Stimulated activated naive CD8-positive, alpha-beta T cell treated with anti-CD3 and anti-CD28 coated beads, Interleukin-15, Interleukin-2, amounts not matched to agents 100 ng/mL and 50 ng/mL, for 24 hours (primary cell): ENCODE results near the gene SLC29A2.
A peak's percentile ranks its signal among the peaks of the same experiment; 100 is the strongest.

ENCODE experiments used
- H3K27ac Mint-ChIP-seq: one replicate; pipeline ENCODE4 v1.8.0; 2021; ENCODE audit warnings: mild to moderate bottlenecking, mixed read lengths
- H3K27me3 Mint-ChIP-seq: one replicate; pipeline ENCODE4 v1.8.0; 2021; ENCODE audit warnings: mixed read lengths
- H3K36me3 Mint-ChIP-seq: one replicate; pipeline ENCODE4 v1.8.0; 2021; ENCODE audit warnings: low read depth, mixed read lengths
- H3K4me1 Mint-ChIP-seq: one replicate; pipeline ENCODE4 v1.8.0; 2021; ENCODE audit warnings: low read depth, mixed read lengths
- H3K4me3 Mint-ChIP-seq: one replicate; pipeline ENCODE4 v1.8.0; 2021; ENCODE audit warnings: mild to moderate bottlenecking, mixed read lengths
- H3K9me3 Mint-ChIP-seq: one replicate; pipeline ENCODE4 v1.8.0; 2021; ENCODE audit warnings: mixed read lengths

The SLC29A2 gene

DNA sequence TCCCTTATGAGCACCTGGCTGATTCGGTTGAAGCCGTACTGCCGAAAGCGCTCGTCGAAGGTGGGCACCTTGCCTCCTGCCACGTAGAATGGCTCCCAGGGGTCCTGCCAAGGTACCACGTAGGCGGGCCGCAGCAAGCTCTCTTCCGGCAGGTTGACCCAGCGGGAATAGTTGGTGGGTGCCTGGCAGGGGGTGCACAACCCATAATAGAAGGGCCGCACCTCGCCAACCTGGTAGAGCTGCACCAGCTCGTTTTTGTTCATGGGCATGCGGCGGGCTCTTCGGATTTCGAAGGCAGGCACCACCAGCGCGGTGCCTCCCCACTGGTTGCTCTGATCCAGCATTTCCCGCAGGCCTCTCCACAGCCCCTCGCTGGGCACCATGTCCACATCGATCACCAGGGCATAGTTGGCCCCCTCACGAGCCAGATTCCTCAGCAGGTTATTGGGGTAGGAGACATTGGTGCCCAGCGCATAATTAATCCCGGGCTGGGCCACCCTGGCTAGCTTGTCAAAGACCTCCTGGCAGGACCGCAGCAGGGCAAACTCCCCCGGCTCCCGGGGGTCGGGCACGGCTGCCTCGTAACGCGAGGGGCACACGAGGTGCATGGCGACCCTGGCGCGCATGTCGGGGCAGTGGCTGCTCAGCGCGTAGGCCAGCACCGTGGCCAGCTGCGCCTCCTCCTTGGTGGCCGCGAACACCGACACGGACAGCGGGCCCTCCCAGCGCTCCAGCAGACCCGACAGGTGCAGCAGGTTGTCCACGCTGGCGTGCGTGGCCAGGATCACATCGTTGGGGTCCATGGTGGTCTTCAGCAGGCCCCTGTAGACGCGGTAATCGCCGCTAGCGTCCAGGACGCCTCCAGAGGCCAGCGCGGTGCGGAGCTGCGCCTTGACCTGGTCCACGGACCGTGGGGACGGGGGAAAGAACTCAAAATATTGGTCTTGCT lies 24.8 kb downstream of the SLC29A2 start:
- Mint-ChIP-seq H3K36me3 (peaks cover 16% of the 10 kb centered on the region), H3K27ac (peak overlapping the region; percentile 61), H3K4me3 (peak overlapping the region; percentile 86), H3K27me3 (peaks cover 4% of the 10 kb centered on the region), H3K9me3 (no peaks in the 10 kb centered on the region), H3K4me1 (peaks cover 48% of the 10 kb centered on the region)

DNA sequence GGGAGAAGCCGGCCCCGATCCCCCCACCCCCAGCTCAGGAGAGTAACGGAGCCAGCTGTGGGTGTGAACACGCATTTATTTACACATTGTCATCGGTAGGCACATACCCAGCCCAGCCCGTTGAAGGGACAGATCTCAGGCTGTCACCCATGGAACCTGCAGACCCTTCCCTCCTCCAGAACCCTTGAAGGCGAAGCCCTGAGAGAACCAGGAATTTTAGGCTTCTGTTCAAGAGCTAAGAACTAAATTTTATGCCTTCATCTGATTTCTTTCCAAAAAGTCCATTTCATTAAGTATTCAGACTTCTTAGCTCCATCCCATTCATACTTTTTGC lies 26.3 kb downstream of the SLC29A2 start:
- H3K4me1 Mint-ChIP-seq, result peaks cover 48% of the 10 kb centered on the region
- peaks cover 4% of the 10 kb centered on the region for H3K27me3 Mint-ChIP-seq
- H3K27ac Mint-ChIP-seq, result peak overlapping the region; percentile 88
- H3K9me3 Mint-ChIP-seq, result no peaks in the 10 kb centered on the region
- H3K36me3 Mint-ChIP-seq, result peaks cover 23% of the 10 kb centered on the region
- H3K4me3 Mint-ChIP-seq, result peak overlapping the region; percentile 86

DNA sequence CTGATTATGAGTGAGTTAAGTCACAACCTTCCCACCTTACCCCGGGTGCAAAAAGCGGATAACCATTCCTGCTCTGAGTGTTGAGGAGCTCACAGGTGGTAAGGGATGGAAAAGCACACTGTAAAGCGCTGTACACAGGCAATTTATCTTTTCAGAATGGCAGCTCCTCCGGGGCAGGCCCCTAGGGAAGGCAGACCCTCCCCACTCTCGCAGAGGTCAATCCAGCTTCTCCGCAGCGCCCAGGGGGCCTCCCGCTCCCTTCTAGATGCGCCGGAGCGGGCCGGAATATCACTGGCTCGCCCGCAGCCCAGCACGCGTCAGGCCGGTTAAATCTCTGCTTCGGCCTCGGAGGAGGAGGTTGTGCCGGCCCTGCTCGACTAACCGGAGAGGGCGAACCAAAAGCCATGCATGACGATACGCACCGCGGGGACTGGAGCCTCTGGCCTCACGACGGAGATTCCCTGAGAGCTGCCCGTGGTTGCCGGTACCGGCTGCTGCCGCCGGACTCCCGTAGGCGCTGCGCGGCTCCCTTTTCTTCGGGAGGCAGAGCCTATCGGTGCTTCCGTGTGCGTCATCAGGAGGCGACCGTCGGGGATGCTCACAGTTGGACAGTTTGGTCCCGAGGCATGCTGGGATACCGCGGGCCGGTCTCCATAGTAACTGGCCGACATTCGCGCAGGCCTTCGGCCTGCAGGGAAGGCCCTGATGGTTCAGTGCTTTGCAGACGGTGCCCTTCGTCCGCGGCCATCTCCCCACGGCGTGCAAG lies 26.8 kb downstream of the SLC29A2 start, which contains the start of gene BRMS1:
Gene BRMS1, minus strand, starts transcription at position 555 of the 766 bp plus-strand sequence. CDS start 2,870 bp downstream, outside the sequence.
- peaks cover 4% of the 10 kb centered on the region for H3K27me3 Mint-ChIP-seq
- peak within 1 kb of the TSS; percentile 88 for H3K27ac Mint-ChIP-seq
- peaks cover 26% of the 10 kb centered on the region for H3K36me3 Mint-ChIP-seq
- peaks cover 48% of the 10 kb centered on the region for H3K4me1 Mint-ChIP-seq
- no peaks in the 10 kb centered on the region for H3K9me3 Mint-ChIP-seq
- H3K4me3 Mint-ChIP-seq, result peak within 1 kb of the TSS; percentile 86

DNA sequence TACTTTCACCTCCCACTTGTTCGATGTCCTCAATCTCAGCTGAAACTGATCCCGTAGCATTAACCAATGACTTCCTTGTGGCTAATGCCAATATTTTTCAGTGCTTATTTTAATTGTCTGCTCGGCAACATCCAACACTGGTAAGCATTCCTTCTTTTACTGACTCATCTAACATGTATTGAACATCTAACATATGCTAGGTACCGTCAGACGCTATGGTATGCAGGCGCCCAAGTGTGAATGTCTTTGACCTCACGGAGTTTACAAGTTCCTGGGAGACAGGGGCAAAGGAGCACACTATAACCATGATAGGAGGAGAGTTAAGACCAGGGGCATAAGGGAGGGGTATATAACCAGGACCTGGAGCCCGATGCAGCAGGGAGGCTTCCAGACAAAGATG lies 28.4 kb downstream of the SLC29A2 start:
- peaks cover 4% of the 10 kb centered on the region for H3K27me3 Mint-ChIP-seq
- H3K4me1 Mint-ChIP-seq, result peaks cover 46% of the 10 kb centered on the region
- no peak overlapping the region for H3K27ac Mint-ChIP-seq
- H3K36me3 Mint-ChIP-seq, result peaks cover 35% of the 10 kb centered on the region
- no peaks in the 10 kb centered on the region for H3K9me3 Mint-ChIP-seq
- H3K4me3 Mint-ChIP-seq, result peak overlapping the region; percentile 86

DNA sequence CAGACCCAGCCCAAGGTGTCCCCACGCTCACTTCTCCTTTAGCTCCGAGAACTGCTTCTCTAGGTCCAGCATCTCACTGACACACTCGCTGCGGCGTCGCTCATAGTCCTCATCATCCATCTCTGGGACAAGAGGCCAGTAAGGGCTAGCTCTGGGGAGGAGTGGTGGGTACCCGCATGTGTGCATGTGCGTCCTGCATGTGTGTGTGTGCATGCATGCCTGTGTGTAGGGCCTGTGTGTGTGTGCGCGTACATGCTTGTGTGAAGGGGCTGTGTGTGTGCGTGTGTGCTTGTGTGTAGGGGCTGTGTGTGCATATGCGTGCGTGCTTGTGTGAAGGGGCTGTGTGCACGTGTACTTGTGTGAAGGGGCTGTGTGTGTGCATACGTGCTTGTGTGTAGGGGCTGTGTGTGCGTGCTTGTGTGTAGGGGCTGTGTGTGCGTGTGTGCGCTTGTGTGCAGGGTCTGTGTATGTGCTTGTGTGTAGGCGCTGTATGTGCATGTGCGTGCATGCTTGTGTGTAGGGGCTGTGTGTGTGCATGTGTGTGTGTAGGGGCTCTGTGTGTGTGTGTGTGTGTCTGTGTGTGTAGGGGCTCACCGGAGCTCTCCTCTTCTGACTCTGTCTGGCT lies 29.9 kb downstream of the SLC29A2 start:
- Mint-ChIP-seq H3K27ac (no peak overlapping the region), H3K4me1 (peaks cover 57% of the 10 kb centered on the region)

DNA sequence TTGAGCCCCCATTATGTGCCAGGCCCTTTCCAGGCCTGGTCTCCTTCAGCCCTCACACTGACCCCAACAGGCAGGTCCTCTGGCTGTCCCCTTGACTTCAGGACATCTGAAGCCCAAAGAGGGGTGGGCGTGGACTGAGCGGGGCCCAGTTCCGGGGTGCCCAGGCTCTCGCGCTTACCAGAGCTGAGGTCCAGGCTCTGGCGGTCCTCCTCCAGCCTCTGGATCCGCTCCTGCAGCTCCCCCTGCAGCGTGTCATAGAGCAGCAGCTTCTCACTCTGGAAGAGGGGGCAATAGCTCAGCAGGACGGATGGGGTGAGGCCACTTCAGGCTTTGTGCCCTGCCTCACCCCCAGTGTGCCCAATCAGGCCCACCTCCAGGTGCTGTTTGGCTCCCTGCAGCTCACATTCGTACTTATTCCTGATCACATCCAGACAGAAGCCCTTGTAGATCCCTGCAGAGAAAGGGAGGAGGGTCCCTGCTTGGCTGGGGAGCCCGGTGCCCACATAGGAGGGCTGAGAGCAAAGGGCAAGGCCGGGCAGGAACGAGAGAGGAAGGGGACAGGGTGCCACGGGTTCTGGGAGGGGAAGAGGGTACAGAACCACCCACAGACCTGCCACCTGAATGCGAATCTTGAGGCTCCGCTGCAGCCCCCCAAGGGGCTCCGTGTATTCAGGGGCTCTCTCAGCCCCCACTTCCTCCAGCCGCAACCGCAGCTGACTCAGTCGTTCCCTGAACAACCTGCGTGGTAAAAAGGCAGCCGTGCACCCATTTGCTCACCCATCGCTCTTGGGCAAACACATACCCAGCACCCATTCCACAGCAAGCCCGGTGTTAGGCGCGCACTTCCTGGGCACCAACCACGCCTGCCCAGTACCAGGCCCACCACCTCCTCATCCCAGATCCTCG lies 30.7 kb downstream of the SLC29A2 start:
- H3K36me3 Mint-ChIP-seq, result peaks cover 42% of the 10 kb centered on the region
- H3K27me3 Mint-ChIP-seq, result no peaks in the 10 kb centered on the region
- H3K4me1 Mint-ChIP-seq, result peaks cover 57% of the 10 kb centered on the region
- H3K4me3 Mint-ChIP-seq, result no peak overlapping the region
- no peak overlapping the region for H3K27ac Mint-ChIP-seq
- no peaks in the 10 kb centered on the region for H3K9me3 Mint-ChIP-seq

More for the DNA sequence above, 29.9 kb downstream of the SLC29A2 start:
- Mint-ChIP-seq H3K4me3 (no peak overlapping the region), H3K9me3 (no peaks in the 10 kb centered on the region), H3K36me3 (peaks cover 42% of the 10 kb centered on the region), H3K27me3 (no peaks in the 10 kb centered on the region)

DNA sequence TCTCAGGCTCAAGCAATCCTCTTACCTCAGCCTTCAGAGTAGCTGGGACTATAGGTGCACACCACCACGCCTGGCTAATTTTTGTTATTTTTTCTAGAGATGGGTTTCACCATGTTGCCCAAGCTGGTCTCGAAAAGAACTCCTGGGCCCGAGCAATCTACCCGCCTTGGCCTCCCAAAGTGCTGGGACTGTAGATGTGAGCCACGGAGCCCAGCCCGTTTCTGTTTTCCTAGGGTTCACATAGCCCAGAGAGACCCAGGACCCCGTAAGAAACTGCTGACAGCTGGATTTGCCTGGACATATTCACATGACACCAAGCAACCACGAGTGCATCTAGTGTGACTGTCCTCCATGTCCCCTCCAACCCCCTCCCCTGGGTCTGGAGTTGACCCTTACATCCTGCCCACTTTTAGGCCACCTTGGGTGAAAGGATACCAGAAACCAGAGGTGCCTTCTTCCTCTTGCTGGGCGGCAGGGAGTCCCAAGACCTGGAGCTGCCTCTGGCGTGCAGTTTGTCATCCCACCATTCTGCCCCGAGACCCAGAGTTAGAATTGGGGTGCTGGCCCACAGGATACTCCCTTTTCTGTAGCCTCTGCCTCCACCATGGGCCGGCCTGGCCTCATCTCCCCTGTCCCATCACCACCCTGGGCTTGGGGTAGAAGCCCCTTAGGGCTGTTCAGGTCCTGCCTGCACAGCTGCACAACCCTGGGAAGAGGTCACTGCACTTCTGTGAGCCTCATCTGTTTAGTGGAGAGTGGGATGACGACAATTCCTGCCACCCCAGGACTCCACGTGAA lies 31.7 kb downstream of the SLC29A2 start:
- Mint-ChIP-seq H3K36me3 (peaks cover 42% of the 10 kb centered on the region), H3K4me1 (peaks cover 54% of the 10 kb centered on the region), H3K4me3 (no peak overlapping the region), H3K27ac (no peak overlapping the region), H3K9me3 (no peaks in the 10 kb centered on the region), H3K27me3 (no peaks in the 10 kb centered on the region)

DNA sequence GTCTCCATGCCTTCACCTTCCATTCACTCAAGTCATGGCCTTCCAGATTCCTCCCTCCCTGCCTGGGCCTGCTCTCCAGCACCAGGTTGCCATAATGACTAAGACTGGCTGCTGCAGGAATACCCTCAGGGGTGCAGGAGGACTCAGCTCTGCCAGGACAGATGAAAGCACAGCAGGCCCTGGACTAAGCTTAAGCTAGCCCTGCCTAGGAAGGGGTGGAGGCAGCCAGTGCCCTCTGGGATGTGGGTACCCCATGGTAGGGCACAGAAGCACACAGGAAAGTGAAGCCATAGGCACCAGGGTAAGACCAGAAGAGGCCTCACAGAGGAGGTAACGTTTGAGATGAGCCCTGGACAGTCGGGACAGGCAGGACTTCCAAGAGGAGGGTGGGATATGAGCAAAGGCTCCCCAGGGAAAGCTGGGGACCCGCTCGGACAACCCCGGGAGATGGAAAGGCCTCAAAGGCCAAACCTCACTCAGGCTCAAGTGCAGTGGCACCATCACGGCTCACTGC lies 32.3 kb downstream of the SLC29A2 start:
- Mint-ChIP-seq H3K4me3 (no peak overlapping the region), H3K36me3 (peaks cover 42% of the 10 kb centered on the region), H3K9me3 (no peaks in the 10 kb centered on the region), H3K27ac (no peak overlapping the region), H3K27me3 (no peaks in the 10 kb centered on the region), H3K4me1 (peaks cover 47% of the 10 kb centered on the region)

DNA sequence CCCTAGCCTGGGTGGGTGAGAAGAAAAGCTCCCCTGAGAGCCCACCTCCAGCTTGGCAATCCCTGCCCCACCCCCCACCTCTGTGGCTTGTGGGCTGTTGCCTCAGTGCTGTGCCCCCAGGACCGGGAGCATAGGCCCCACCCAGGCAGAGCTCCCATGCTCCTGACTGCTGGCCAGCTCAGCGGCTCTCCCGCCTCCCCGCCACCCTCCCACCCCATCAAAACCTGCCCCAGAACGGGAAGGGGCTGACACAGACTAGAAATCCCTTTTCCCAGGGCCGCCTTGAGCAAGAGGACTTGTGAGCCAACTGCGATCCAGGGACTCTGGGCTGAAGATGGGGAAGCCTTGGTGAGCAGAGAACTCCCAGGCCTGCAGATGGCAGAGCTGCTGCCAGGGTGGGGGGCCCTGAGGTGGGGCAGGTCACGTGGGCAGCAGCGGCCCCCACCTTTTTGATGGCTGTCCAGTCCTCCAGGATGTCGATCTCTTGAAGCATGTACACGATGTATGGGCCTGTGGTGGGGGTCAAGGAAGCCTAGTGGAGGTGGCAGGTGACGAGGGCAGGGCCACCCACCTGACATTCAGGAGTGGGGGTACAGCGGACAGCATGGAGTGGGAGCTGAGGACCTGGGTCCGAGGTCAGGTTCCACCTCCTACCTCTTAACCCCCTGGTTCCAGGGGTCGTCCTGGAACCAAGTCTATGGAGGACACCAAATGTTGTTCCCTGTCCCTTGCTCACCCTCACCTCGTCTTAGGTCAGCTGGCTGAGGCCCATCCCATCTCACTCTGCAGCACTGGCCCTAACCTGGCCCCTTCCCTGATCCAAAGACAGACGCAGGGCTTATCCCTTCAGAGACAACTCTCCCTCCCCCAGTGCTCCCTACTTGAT lies 33.0 kb downstream of the SLC29A2 start:
- Mint-ChIP-seq H3K9me3 (no peaks in the 10 kb centered on the region), H3K27me3 (no peaks in the 10 kb centered on the region), H3K4me1 (peaks cover 40% of the 10 kb centered on the region), H3K27ac (no peak overlapping the region), H3K36me3 (peaks cover 42% of the 10 kb centered on the region), H3K4me3 (no peak overlapping the region)

DNA sequence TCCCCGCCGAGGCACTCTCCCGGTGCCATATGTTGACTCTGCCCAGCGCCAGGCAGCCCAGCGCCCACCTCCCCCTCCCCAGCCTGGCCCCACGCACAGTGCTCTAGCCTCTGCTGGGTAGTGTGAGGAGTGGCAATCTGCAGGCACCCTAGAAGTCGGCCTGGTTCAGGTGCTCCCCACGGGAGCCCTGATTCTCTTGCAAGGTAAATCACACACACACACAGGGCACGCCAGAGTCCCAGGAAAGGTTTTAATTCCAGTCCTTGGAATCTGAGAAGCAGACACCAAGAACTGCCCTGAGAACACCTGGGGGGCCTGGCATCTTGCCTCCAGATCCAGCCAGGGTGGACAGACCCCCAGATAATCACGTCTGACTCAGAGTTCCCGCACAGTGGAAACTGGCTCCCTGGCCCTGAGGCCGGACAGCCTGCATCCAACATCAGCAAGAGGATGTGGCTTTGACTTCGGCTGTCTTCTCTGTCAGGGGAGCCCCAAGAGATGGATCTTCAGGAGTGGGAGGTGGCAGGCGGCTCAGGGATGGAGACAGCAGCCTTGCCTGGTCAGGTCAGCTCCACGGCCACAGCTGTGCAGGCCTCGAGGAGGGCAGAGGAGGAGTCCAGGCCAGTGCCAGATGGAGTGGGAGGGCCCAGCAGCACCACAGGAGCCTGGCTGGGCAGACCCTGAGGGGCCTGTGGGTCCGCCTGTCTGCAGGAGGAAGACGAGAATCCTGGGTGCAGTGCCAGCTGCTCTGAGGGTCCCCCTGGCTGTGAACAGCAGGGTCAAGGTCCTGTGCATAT lies 34.3 kb downstream of the SLC29A2 start:
- no peaks in the 10 kb centered on the region for H3K27me3 Mint-ChIP-seq
- peak overlapping the region; percentile 83 for H3K27ac Mint-ChIP-seq
- no peaks in the 10 kb centered on the region for H3K9me3 Mint-ChIP-seq
- peak overlapping the region; percentile 66 for H3K4me3 Mint-ChIP-seq
- H3K36me3 Mint-ChIP-seq, result peaks cover 35% of the 10 kb centered on the region
- peaks cover 34% of the 10 kb centered on the region for H3K4me1 Mint-ChIP-seq

DNA sequence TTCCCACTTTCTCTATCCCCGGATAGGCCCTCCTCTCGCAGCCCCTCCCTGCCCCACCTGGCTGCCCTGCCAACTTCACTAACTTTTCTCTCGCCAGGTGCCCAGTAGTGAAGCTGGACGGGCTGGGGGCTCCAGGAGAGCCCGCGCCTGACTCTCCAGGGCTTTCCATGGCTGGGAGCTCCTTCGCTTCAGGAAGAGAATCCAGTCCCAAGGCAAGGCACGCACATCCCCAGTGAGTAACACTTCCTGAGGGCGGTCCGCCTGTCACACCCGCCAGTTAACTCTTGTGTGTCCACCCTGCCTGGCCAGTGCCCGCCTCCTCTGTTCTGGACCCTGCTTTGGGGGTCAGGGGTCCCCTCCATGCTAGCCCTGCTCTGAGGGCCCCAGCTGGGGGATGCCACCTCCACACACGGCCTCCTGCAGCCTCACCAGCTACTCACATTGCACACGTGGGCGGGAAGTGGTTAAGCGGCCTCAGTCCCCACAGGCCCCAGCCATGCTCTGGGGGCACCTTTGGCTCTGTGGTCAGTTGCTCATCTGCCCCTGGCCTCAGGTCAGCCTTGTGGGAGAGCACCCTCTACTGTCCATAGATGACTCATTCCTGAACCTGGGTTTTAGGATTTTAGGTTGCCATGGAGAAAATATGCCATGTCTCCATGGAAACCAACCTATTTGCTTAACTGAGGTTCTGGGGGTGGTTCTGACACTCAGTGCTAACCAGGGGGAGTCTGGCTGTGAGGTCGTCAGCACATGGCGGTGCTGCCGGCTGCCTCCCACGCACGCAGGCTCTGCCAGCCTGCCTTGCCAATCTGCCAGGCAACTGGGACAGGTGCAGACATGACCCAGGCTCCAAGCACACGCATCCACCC lies 35.1 kb downstream of the SLC29A2 start, which contains the start of gene RIN1:
Gene RIN1, minus strand, starts transcription at position 201 of the 869 bp plus-strand sequence. Its CDS starts 32 bp downstream, at position 169.
- Mint-ChIP-seq H3K4me3 (peak within 1 kb of the TSS; percentile 66), H3K27ac (peak within 1 kb of the TSS; percentile 83), H3K27me3 (no peaks in the 10 kb centered on the region), H3K36me3 (peaks cover 27% of the 10 kb centered on the region), H3K4me1 (peaks cover 34% of the 10 kb centered on the region), H3K9me3 (no peaks in the 10 kb centered on the region)
